ENCODE results near the gene KRT86. TPM values are rescaled to one million over a fixed set of nuclear protein-coding genes. Genes with fewer than 3 reads are reported as not detected.
"Not testable (repeated sequence)": the region's sequence is repeated elsewhere in the genome, so short reads cannot be mapped to it uniquely, and the experiment has no call there.

KRT86 gene
- total RNA-seq, 2 donors from 2014 or later: 0.20 TPM; not detected in 1

GRCh38 chr12:52236386-52237050 lies 37.9 kb upstream of the KRT86 start:
- intact Hi-C loops (cut with DNase I, micrococcal nuclease): no loop called here
- DNase-seq (no peak), ATAC-seq (peak; percentile 43)

DNA sequence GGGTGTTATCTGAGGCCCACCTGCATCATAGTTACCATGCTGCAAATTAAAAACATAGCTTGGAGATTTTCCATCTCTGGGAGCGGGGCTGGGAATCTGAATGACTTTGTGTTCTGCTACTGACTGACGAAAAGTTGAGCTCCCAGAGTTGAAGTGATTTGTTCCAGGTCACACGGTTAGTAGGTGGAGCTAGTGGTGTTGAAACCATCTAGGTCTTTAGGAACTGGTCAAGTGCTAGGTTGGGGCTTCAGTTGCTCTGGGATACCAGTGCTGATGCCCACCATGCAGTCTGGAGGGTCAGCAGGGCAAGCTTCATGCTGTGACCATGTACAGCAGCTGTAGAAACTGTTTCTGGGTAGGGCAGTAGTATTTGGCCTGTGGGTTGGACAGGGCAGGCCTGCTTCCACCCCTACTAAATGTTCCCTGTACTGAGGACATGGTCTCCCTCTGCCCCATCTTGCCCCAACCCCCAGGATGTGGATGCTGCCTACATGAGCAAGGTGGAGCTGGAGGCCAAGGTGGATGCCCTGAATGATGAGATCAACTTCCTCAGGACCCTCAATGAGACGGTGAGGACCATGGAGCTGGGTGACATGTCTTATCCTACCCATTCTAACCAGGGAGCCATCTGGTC lies 36.1 kb upstream of the KRT86 start:
- DNase-seq (no peak), ATAC-seq (no peak)
- intact Hi-C loops (cut with DNase I, micrococcal nuclease): no loop called here

DNA sequence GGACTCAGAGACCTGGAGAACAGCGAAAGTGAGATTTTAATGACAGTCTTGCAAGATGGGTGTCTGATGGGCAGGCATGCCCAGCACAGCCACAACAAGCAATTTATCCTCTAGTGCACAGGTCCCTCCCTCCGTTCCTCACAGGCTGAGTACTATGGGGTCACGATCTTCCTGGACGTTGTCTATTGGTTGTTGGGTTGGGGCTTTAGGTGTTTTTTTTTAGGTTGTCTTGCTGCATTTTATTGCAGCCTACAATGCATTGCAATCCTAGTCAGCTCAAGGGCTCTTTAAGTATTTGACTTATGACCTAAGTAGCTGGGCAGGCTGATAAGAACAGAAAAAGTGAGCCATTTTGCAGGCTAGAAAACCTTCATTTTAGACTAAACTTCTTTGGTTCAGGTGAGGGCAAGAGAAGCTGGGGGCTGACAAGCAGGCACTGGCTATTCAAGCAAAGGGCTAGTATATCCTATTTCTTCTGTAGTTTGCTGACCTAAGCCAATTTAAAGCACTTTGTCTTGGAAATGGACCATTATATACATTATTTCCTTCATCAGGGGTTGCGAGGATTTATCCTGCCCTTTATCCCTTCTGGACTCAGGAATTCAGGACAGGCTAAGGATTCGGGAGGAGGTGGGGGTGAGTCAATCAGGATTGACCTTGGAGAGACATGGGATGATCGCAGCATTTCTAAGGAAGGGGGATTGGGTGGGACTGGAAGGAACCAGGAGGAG lies 35.4 kb upstream of the KRT86 start:
- ATAC-seq: no peak
- DNase-seq: no peak
- intact Hi-C loops (cut with DNase I, micrococcal nuclease): no loop called here

- no peak for DNase-seq
These were observed 34.7 kb upstream of the KRT86 start for GRCh38 chr12:52239767-52240166.

DNA sequence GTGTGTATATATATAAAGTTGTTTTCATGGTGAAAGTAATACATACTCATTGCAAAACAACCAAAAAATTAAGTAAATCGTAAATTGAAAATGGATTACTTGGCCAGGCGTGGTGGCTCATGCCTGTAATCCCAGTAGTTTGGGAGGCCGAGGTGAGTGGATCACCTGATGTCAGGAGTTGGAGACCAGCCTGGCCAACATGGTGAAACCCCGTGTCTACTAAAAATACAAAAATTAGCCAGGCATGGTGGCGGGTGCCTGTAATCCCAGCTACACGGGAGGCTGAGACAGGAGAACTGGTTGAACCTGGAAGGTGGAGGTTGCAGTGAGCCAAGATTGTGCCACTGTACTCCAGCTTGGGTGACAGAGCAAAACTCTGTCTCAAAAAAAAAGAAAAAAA lies 34.2 kb upstream of the KRT86 start:
- ATAC-seq; intact Hi-C loops (cut with DNase I, micrococcal nuclease): not testable (repeated sequence)

More at GRCh38 chr12:52239767-52240166, 34.7 kb upstream of the KRT86 start:
- ATAC-seq: no peak
- intact Hi-C loops (cut with DNase I, micrococcal nuclease): no loop called here

GRCh38 chr12:52241205-52241842 lies 33.1 kb upstream of the KRT86 start:
- ATAC-seq: no peak
- intact Hi-C loops (cut with DNase I, micrococcal nuclease): no loop called here
- no peak for DNase-seq

More for the DNA sequence above, 34.2 kb upstream of the KRT86 start:
- not testable (repeated sequence) for DNase-seq

GRCh38 chr12:52242442-52243258 lies 31.8 kb upstream of the KRT86 start:
- DNase-seq (no peak), ATAC-seq (no peak)
- intact Hi-C loops (cut with DNase I, micrococcal nuclease): no loop called here

DNA sequence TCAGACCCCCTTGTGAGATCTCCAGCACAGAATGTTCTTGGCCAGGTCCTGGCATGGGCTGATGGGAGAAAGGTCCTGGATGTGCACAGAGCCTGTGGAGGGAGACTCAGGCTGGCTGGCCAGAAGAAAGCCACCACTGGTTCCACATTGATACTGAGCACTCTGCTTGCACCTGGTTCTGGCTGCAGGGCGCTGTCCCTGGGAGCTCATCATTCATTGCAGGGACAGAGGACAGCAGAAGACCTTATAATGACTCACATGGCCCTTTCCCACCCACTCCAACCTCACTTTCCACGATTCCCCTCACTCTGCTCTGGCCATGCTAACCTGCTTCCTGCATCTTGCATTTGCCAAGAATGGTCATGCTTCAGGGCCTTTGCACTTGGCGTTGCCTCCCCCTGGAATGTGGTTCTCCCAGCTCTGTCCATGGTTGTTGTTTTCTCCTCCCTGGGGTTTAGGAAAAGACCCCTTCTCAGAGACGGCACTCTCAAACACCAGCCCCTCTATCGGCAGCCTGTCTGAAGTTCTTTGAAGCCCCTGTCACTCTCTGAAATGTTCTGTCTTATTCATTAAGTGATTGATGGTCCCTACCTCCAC lies 31.1 kb upstream of the KRT86 start:
- intact Hi-C loops (cut with DNase I, micrococcal nuclease): no loop called here
- DNase-seq: no peak
- ATAC-seq: no peak

DNA sequence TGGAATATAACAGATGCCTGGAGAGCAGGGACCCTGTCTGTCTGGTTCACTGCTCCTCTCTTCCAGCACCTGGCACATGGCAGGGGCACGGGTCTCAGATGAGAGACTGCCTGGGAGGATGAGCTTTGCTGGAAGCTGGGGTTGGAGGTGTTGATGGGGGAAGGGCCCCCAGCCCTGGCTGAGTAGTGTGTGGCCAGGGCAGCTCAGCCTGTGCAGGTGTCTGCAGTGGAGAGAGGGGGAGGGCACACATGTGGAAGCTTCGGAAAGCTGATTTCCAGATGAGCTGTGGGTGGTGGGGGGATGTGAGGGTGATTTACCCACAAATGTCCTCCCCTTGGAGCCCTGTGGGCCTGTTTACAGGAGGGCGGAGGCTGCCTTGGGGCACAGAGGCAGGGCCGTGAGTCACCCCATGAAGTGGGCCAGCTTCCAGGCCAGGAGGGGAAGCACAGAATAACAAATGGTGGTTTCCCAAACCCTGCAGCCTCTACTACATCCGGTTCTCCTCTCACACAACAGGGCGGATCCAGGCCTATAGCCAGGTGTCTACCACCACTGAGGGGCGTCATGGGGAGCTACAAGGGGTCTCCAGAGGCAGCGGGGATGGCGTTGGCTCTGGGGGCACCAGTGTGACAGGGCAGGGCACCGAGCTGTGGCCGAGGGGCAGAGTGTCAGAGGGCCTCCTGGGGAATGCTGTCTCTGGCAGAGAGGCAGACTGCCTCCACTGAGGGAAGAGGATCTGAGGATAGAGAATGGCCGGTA lies 30.4 kb upstream of the KRT86 start:
- ATAC-seq (peak; percentile 71), DNase-seq (peak; percentile 52 to 78)
- intact Hi-C loops (cut with DNase I, micrococcal nuclease): no loop called here

DNA sequence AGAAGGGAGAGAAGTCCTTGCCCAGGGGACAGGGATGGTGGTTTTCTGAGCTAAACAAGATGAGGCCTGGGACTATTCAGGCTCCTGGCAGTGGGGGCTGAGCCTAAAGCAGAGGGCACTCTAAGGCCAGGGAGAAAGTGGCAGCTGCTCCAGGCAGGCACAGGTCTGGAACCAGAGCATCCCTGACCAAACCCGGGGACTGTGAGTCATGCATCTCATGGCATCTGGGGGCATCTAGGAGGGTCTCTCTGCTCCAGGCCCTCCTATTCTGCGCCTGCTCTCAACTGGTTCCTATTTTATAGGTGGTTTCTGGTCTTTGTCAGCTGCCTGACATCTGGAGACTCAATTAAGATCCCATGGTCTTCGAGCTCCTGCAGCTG lies 29.8 kb upstream of the KRT86 start:
- intact Hi-C loops (cut with DNase I, micrococcal nuclease): no loop called here
- ATAC-seq (no peak), DNase-seq (no peak)

- no peak for ATAC-seq
- intact Hi-C loops (cut with DNase I, micrococcal nuclease): no loop called here
- DNase-seq: no peak
These were observed 29.0 kb upstream of the KRT86 start for GRCh38 chr12:52245259-52245961.

- intact Hi-C loops (cut with DNase I, micrococcal nuclease): no loop called here
- DNase-seq (no peak), ATAC-seq (no peak)
These were observed 28.4 kb upstream of the KRT86 start for GRCh38 chr12:52245962-52246569.

DNA sequence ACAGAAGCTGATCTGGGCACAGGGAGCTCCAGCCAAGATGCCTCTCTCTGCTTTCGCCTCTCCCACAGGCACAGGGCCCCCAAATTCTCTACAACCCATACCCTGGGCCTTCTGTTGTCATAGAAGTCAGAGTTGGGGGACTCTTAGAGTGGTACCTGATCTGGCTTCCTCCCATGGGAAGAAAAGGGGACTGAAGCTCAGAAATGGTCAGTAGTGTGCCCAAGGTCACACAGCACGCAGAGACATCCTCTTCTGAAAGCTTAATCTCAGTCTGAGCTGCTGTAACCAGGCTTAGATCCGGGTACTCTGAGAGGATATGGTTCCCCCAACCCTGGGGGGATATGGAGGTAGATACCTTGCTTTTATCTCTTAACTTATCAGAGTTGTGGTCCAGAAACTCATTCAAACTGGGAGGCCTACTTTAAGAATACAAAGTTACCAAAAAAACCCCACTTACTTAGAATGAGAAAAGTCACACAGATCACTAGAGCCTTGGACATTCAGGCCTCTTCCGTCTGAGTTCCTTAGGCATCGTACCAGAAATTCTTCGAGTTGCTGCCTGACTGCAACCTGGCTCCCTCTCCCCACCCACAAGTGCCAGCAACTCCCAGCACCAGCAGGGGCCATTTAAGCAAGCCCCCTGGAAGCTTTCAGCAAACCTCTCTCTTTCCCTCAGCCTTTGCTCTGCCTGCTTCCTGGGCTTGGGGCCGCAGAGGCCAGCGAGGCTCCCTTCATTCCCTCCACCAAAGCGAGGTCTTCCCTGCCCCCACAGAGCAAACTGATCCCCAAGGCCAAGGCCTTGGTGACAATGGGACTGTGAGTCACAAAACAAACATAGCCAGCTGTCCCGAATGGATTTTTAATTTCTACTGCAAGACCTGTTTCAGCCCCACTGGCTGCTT lies 27.5 kb upstream of the KRT86 start:
- intact Hi-C loops (cut with DNase I, micrococcal nuclease): no loop called here
- ATAC-seq: peak; percentile 66

GRCh38 chr12:52247622-52248540 lies 26.6 kb upstream of the KRT86 start:
- peak; percentile 7 for ATAC-seq
- intact Hi-C loops (cut with DNase I, micrococcal nuclease): no loop called here

More for the DNA sequence above, 27.5 kb upstream of the KRT86 start:
- DNase-seq: no peak

More at GRCh38 chr12:52247622-52248540, 26.6 kb upstream of the KRT86 start:
- DNase-seq: no peak

Data from left colon (tissue), 2 donors.